HG03039 (cell line): ENCODE measurements around the gene FOXN3.
"Not testable (repeated sequence)": the region's sequence is repeated elsewhere in the genome, so short reads cannot be mapped to it uniquely, and the experiment has no call there.

Experiments used
- ATAC-seq: cut with Tn5 transposase; IDR thresholded peaks from one replicate; pipeline ENCODE4 v1.9.1; 2021; ENCODE audit warnings: mild to moderate bottlenecking, moderate library complexity; ENCODE audit not compliant: unreplicated experiment

FOXN3 gene

DNA sequence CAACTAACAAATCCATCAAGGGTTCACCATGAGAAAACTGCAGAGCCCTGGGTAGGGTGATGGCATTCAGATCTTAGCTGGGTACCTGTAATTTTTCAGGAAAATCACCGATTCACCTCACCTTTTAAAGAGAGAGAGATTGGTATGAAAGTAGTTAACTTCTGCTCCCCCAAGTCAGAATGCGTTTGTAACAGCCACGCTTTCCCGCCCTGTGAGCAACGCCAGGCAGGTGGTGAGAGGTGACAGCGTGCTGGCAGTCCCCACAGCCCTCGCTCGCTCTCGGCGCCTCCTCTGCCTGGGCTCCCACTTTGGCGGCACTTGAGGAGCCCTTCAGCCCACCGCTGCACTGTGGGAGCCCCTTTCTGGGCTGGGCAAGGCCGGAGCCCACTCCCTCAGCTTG, 305.8 kb downstream of the FOXN3 start:
- ATAC-seq: not testable (repeated sequence)

DNA sequence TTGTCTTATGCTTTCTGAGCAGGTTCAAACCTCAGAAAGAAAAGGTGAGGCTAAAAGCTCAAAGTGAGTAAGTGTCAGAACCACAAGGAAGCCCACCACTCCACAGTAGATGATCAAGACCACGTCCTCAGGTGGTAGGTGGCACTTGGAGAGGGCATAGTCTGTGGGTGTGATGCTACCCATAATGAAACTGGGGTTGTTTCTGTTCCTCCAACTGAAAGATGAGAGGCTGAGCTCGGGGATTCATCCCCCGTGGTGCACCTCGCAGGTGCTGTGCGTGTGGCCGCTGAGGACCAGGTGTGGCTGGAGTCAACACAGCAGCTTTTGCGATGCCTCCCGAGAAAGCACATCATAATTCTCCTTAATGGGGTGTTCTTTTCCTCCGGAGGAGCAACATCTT, 306.9 kb downstream of the FOXN3 start:
- no peak for ATAC-seq

DNA sequence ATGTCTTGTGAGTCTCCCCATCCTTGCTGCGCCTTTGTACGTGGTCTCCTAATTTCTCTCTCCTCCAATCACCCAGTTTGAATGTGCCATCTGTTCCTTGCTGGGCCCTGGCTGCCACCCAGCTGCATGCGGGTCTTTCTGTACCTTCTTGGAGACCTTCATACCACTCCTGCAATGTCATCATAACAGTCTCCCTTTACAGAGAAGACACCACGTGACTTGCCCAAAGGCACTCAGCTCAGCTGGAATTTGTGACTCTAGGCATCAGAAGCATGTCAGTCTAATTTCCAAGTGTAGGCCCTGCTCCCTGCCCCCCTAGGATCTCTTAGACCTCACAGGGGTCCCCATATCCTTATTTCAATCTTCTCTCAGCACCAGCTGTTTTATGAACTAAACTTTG, 308.4 kb downstream of the FOXN3 start:
- ATAC-seq: no peak

DNA sequence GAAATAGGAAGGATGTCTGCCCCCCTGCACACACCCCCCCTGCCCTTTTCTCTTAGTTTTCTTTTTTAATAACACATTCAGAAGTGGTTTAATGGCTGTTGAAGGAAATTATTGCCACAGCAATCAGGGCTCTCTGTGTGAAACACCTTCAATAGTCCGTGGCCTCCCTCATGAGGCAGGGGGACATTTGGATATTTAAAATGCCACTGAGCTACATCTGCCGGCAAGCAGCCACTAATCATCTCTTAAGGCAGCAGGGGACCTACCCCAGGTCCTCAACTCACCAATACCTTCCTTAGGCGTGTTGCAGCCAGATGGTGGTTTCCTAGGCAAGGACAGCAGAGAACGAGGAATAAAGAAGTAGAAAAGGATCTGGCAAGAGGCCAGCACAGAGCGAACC, 309.4 kb downstream of the FOXN3 start:
- ATAC-seq: no peak
